HG03039 (cell line): ENCODE results near the gene HECTD1.
"Not testable (repeated sequence)": the region's sequence is repeated elsewhere in the genome, so short reads cannot be mapped to it uniquely, and the experiment has no call there.

Source experiments
- ATAC-seq: cut with Tn5 transposase; IDR thresholded peaks from one replicate; pipeline ENCODE4 v1.9.1; 2021; ENCODE audit warnings: mild to moderate bottlenecking, moderate library complexity; ENCODE audit not compliant: unreplicated experiment

The HECTD1 gene

GRCh38 chr14:31057701-31058364, 149.8 kb downstream of the HECTD1 start:
- no peak for ATAC-seq

DNA sequence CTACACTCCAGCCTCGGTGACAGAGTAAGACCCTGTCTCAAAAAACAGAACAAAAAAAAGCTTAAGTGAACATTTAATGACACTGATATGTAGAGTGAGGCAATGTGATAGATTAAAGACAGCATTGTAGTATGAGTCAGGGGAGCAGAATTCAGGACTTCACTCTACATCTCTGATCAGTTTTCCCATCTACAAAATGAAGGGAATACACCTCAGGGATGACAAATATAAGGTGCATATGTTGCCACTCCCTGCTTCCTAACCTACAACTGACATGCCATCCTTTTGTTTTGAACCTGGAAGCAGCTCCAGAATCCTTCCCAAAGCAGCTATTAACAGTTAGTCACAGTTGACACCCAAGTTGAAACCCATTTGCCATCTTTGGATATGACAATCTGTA, 150.6 kb downstream of the HECTD1 start:
- no peak for ATAC-seq

GRCh38 chr14:31052905-31053586, 154.5 kb downstream of the HECTD1 start:
- not testable (repeated sequence) for ATAC-seq

DNA sequence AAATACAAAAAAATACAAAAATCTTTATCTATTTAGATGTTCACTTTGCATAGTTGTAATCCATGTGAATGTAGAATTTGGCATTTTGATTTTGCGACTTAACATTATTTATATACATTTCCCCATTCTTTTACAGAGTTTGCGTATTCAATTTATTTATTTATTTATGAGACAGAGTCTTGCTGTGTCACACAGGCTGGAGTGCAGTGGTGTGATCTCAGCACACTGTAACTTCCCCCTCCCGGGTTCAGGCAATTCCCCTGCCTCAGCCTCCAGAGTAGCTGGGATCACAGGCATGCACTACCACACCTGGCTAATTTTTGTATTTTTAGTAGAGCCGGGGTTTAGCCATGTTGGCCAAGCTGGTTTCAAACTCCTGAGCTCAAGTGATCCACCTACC, 156.1 kb downstream of the HECTD1 start:
- no peak for ATAC-seq

GRCh38 chr14:31051023-31051422, 156.6 kb downstream of the HECTD1 start:
- ATAC-seq = no peak
